Measurements from ENCODE around the gene MPP2.
"Not testable (repeated sequence)": the region's sequence is repeated elsewhere in the genome, so short reads cannot be mapped to it uniquely, and the experiment has no call there.

Gene MPP2

GRCh38 chr17:43874293-43874692 lies 33.0 kb downstream of the MPP2 start:
- DNase-seq (ENCODE audit: low spot score), result no peak

- DNase-seq (ENCODE audit: low spot score), result no peak
Measured at GRCh38 chr17:43873815-43874214, 33.5 kb downstream of the MPP2 start.

- DNase-seq (ENCODE audit: low spot score), result no peak
Measured at GRCh38 chr17:43873091-43873490, 34.2 kb downstream of the MPP2 start.

DNA sequence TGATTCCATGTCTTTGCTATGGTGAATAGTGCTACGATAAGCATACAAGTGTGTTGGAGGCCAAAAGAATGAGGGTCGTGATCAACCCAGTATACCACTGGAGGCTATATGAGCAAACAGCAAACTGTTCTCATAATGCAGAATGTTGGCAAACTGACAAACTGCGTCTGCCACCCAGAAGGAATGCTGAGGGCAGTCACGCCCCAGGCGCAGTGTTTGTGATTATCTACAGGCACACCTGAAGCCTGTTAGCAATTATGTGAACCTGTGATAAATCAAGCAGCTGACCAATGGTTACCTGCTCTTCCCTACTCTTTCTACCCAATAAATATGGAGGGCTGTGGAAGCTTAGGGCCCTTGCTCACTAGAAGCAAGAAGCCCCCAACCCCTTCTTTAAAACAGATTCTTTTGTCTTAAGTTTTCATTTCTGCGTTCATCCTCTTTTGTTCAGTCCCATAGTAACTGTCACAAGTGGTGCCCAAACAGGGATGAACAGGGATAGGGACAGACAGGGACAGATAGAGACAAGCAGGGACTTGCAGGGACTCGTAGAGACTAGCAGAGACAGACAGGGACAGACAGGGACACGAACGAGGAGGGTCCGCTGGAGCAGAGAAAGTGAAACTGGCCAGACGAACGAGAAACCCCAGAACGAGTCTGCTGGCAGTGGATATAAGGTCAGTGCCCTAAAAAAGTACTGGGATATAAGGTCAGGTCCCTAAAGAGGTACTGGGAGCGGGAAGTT lies 35.2 kb downstream of the MPP2 start:
- no peak for DNase-seq (ENCODE audit: low spot score)

- not testable (repeated sequence) for DNase-seq (ENCODE audit: low spot score)
Measured at GRCh38 chr17:43869031-43869430, 38.3 kb downstream of the MPP2 start.

GRCh38 chr17:43868226-43868994 lies 38.9 kb downstream of the MPP2 start:
- no peak for DNase-seq (ENCODE audit: low spot score)

GRCh38 chr17:43864161-43864984 lies 43.0 kb downstream of the MPP2 start:
- no peak for DNase-seq (ENCODE audit: low spot score)

DNA sequence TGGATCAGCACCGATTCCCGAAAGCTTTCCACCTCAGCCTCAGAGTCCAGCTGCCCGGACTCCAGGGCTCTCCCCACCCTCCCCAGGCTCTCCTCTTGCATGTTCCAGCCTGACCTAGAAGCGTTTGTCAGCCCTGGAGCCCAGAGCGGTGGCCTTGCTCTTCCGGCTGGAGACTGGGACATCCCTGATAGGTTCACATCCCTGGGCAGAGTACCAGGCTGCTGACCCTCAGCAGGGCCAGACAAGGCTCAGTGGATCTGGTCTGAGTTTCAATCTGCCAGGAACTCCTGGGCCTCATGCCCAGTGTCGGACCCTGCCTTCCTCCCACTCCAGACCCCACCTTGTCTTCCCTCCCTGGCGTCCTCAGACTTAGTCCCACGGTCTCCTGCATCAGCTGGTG lies 45.4 kb downstream of the MPP2 start:
- DNase-seq (ENCODE audit: low spot score), result no peak

GRCh38 chr17:43860927-43861622 lies 46.3 kb downstream of the MPP2 start:
- DNase-seq (ENCODE audit: low spot score), result no peak

GRCh38 chr17:43860077-43860725 lies 47.1 kb downstream of the MPP2 start:
- DNase-seq (ENCODE audit: low spot score), result no peak

- DNase-seq (ENCODE audit: low spot score), result no peak
Measured at GRCh38 chr17:43857957-43858600, 49.3 kb downstream of the MPP2 start.

DNA sequence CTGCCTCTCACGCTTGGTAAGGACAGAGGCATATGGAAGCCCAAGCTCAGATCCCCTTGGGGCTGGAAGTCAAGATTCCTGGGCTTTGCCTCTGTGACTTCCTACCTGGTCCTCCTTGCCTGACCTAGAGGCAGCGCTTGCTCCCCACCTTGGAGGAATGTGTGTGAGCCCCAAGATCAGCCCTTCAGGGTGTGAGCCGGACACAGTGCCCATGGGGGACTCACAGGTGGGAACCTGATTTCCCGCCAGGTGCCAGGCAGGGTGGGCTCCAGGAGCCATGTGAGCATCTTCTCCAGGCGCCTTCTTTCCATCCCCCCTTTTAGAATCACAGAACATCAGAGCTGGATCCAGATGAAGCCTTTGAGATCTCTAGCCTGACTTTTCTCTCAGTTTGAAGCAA lies 50.2 kb downstream of the MPP2 start:
- DNase-seq (ENCODE audit: low spot score), result no peak

GRCh38 chr17:43856141-43856540 lies 51.2 kb downstream of the MPP2 start:
- no peak for DNase-seq (ENCODE audit: low spot score)

DNA sequence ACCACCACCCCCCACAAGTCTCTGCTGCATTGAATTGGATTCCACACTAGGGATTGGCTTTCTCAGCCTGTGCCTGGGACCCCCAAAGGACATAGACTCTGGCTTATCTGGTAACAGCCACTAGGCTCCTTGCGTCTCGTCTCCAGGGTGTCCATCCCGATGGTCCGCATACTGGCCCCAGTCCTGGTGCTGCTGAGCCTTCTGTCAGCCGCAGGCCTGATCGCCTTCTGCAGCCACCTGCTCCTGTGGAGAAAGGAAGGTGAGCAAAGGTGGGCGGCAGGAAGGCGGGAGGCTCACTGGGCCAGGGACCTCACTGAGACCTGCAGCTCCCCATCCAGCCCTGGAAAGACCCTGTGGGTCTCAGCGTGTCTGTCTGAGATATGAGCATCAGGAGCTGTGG lies 52.3 kb downstream of the MPP2 start:
- DNase-seq (ENCODE audit: low spot score), result no peak

GRCh38 chr17:43854498-43854897 lies 52.8 kb downstream of the MPP2 start:
- no peak for DNase-seq (ENCODE audit: low spot score)

DNA sequence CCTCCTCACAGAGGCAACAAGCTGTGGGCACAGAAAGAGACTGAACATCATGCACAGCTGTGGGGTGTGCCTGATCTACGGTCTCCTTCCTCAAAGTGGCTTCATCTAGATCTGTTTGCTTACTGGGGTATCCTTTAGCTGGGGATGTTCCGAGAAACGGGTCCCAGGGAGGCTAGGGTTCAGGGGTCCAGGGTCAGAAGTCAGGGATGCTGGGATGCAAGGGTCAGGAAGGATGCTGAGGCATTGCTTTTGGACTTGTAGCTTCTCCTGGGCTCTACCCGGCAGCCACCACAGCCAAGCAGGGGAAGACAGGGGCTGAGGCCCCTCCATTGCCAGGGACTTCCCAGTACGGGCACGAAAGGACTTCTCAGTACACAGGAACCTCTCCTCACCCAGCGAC lies 53.8 kb downstream of the MPP2 start:
- no peak for DNase-seq (ENCODE audit: low spot score)

GRCh38 chr17:43852571-43852970 lies 54.8 kb downstream of the MPP2 start:
- no peak for DNase-seq (ENCODE audit: low spot score)

- no peak for DNase-seq (ENCODE audit: low spot score)
Measured at GRCh38 chr17:43849116-43849515, 58.2 kb downstream of the MPP2 start.

- no peak for DNase-seq (ENCODE audit: low spot score)
Measured at GRCh38 chr17:43848601-43849000, 58.7 kb downstream of the MPP2 start.

- DNase-seq (ENCODE audit: low spot score), result no peak
Measured at GRCh38 chr17:43846963-43847371, 60.4 kb downstream of the MPP2 start, which contains the start of gene CD300LG. TSS of gene CD300LG (plus strand) at chr17:43847176. CDS start at chr17:43847217, 41 bp downstream.

DNA sequence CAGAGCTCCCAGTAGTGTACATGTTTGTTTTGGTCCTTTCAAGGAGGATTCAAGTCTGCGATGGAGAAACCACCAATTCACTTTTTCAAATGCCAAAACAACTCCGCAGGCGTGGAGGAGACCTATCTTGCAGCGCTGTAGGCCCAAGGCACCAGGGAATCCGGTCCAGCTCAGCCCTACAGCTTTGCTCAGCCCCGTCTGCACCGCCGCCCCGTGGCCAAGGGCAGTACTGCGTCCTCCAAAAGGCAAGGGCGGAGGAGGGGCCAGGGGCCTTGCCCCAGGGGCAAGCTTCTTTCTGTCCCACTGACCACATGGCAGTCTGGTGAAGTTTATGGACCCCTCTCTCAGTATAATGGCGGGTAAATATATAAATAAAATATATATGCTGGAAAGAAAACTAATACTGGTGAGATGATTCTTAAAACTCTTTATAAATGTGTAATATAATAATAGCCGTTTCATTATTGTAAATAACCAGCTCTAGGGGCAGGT lies 61.1 kb downstream of the MPP2 start:
- DNase-seq (ENCODE audit: low spot score), result peak; percentile 93
